Activated naive CD8-positive, alpha-beta T cell (primary cell): ENCODE results near the gene PTPRN2.

Experiments
- H3K27ac Mint-ChIP-seq: one replicate; pipeline ENCODE4 v1.8.0; 2021; ENCODE audit warnings: mixed read lengths
- H3K27me3 Mint-ChIP-seq: one replicate; pipeline ENCODE4 v1.8.0; 2021; ENCODE audit warnings: mixed read lengths
- H3K36me3 Mint-ChIP-seq: one replicate; pipeline ENCODE4 v1.8.0; 2021; ENCODE audit warnings: mixed read lengths
- H3K4me1 Mint-ChIP-seq: one replicate; pipeline ENCODE4 v1.8.0; 2021; ENCODE audit warnings: low read depth, mixed read lengths
- H3K4me3 Mint-ChIP-seq: one replicate; pipeline ENCODE4 v1.8.0; 2021; ENCODE audit warnings: mild to moderate bottlenecking, mixed read lengths
- H3K9me3 Mint-ChIP-seq: one replicate; pipeline ENCODE4 v1.8.0; 2021; ENCODE audit warnings: low read depth, mixed read lengths

Gene PTPRN2

DNA sequence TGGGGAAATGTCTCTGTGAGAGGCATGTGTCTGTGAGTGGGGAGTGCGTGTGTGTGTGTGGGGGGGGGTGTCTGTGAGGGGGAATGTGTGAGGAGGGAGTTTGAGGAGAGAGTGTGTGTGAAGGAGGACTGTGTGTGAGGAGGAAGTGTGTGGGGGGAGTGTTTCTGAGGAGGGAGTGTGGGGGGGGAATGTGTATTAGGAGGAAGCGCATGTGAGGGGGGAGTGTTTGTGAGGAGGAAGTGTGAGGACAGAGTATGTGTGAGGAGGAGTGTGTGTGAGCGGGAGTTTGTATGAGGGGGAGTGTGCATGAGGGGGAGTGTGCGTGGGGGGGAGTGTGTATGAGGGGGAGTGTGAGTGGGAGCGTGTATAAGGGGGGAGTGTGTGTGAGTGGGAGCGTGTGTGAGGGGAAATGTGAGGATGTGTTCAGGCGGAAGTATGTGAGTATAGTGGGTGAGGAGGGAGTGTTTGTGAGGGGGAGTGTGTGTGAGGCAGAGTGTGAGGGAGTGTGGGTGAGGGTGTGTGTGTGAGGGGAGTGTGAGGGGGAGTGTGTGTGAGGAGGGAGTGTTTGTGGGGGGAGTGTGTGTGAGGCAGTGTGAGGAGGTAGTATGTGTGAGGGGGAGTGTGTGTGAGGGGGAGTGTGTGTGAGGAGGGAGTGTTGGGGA lies 21.8 kb upstream of the PTPRN2 start:
- H3K9me3 Mint-ChIP-seq, result no peaks in the 10 kb centered on the region
- H3K36me3 Mint-ChIP-seq, result no peaks in the 10 kb centered on the region
- no peak overlapping the region for H3K27ac Mint-ChIP-seq
- H3K4me1 Mint-ChIP-seq, result peaks cover 4% of the 10 kb centered on the region
- H3K27me3 Mint-ChIP-seq, result no peaks in the 10 kb centered on the region
- H3K4me3 Mint-ChIP-seq, result no peak overlapping the region

- H3K36me3 Mint-ChIP-seq, result no peaks in the 10 kb centered on the region
- no peak overlapping the region for H3K27ac Mint-ChIP-seq
- H3K4me1 Mint-ChIP-seq, result peaks cover 4% of the 10 kb centered on the region
- H3K4me3 Mint-ChIP-seq, result no peak overlapping the region
- no peaks in the 10 kb centered on the region for H3K27me3 Mint-ChIP-seq
- H3K9me3 Mint-ChIP-seq, result no peaks in the 10 kb centered on the region
Observed at GRCh38 chr7:158607563-158607962, 19.9 kb upstream of the PTPRN2 start.

DNA sequence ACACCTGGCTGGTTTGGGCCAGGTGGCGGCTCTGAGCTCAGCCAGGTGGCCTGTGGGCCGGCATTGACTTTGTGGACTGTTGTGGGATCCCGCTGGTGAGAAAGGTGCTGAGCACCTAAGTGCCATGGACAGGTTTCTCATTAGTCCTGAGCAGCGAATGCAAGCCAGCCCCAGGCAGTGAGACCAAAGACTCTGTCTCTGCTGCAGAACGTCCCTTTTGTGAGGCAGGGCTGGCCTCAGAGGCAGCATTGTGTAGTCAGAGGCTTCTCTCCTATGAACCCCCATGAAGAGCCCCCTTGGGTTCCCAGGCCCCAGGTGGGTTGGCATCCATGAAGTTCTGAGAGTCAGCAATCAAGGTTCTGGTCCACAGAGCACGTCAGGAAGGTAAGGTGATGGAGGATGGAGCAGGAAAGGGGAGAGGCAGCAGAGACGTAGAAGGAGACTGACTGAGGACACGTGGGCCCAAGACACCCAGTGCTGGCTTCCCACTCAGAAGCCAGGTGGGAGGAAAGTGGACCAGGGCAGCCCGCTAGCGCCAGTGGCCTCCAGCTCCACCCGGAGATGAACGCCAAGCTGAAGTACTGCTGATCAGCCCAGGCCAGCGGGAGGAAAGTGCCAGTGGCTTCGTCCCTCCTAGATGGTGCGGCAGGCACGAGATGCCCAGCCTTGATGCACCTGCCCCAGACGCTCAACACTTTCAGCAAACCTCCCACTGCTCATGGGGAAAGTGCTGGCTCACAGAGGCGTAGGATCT lies 19.2 kb upstream of the PTPRN2 start:
- Mint-ChIP-seq H3K27me3 (no peaks in the 10 kb centered on the region), H3K4me1 (peaks cover 4% of the 10 kb centered on the region), H3K9me3 (no peaks in the 10 kb centered on the region), H3K27ac (no peak overlapping the region), H3K4me3 (no peak overlapping the region), H3K36me3 (no peaks in the 10 kb centered on the region)

- Mint-ChIP-seq H3K9me3 (no peaks in the 10 kb centered on the region), H3K4me3 (no peak overlapping the region), H3K27ac (no peak overlapping the region), H3K27me3 (no peaks in the 10 kb centered on the region), H3K4me1 (no peaks in the 10 kb centered on the region), H3K36me3 (no peaks in the 10 kb centered on the region)
Observed at GRCh38 chr7:158606129-158606528, 18.5 kb upstream of the PTPRN2 start.

DNA sequence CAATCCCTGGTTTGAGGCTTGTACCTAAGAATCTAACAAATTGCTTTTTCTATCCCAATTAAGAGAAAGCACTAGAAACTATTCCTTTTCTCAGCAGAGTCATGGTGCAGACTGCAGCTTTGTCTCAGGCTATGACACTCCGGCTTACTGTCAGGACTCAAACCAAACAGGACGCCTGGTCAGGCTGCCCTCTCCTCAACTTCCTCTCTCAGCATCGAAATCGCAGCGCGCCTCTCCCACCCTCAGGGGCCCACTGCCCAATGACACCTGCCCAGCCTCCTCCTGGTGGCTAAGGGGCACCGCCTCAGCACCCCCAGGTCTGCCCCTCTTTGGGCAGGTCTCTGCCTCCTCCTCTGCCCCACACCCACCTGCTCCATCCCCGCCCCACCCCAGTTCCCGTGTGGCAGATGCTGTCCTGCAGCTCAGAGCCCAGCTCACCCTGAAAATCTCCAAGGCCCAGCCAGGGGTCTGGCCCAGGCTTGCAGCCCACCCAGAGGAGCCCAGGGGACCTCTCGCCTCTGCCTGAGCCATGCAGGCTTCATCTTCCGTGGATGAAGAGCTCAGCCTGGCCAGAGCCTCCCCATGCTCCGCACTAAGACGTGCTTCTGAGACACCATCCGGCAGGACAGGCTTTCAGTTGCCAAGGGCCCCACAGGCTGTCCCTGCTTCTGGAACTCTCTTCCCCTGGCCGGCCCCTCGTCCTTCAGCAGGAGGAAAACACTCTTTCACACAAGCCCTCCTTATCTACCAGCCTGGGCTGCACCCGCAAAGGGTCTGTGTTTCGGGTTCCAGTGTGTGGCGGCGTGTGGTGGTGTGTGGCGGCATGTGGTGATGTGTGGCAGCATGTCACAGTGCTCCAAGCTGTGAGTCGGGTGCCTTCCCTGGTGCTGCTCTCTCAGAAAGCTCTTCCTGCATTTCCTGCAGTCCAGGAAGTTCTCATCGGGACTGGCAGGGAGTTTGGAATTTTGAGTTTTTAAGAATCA lies 16.4 kb upstream of the PTPRN2 start:
- Mint-ChIP-seq H3K4me3 (no peak overlapping the region), H3K4me1 (no peaks in the 10 kb centered on the region), H3K27me3 (no peaks in the 10 kb centered on the region), H3K36me3 (no peaks in the 10 kb centered on the region), H3K27ac (no peak overlapping the region), H3K9me3 (no peaks in the 10 kb centered on the region)

GRCh38 chr7:158602905-158603772 lies 15.5 kb upstream of the PTPRN2 start:
- Mint-ChIP-seq H3K27me3 (no peaks in the 10 kb centered on the region), H3K9me3 (no peaks in the 10 kb centered on the region), H3K4me1 (no peaks in the 10 kb centered on the region), H3K4me3 (no peak overlapping the region), H3K36me3 (no peaks in the 10 kb centered on the region), H3K27ac (no peak overlapping the region)

- no peaks in the 10 kb centered on the region for H3K4me1 Mint-ChIP-seq
Observed at GRCh38 chr7:158602041-158602440, 14.4 kb upstream of the PTPRN2 start.

DNA sequence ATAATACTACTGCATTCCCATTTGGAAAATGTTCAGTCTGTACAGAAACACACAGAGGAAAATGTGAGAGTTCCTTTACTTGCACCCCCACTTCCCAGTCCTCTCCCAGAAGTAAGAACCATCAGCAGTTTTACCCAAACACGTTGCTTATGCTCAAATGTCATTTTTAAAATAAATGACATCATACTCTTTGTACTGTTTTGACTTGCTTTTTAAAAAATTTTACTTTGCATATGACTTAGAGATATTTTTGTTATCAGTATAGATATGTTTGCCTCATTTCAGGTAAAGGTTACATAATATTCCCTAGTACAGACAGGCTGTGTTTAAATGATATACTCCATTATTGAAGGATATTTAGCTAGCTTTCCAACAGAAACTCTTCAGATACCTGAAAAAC lies 13.5 kb upstream of the PTPRN2 start:
- no peak overlapping the region for H3K27ac Mint-ChIP-seq
- H3K4me1 Mint-ChIP-seq, result no peaks in the 10 kb centered on the region
- H3K9me3 Mint-ChIP-seq, result no peaks in the 10 kb centered on the region
- H3K27me3 Mint-ChIP-seq, result no peaks in the 10 kb centered on the region
- H3K4me3 Mint-ChIP-seq, result no peak overlapping the region
- no peaks in the 10 kb centered on the region for H3K36me3 Mint-ChIP-seq

More at GRCh38 chr7:158602041-158602440, 14.4 kb upstream of the PTPRN2 start:
- Mint-ChIP-seq H3K4me3 (no peak overlapping the region), H3K27me3 (no peaks in the 10 kb centered on the region), H3K27ac (no peak overlapping the region), H3K36me3 (no peaks in the 10 kb centered on the region), H3K9me3 (no peaks in the 10 kb centered on the region)

DNA sequence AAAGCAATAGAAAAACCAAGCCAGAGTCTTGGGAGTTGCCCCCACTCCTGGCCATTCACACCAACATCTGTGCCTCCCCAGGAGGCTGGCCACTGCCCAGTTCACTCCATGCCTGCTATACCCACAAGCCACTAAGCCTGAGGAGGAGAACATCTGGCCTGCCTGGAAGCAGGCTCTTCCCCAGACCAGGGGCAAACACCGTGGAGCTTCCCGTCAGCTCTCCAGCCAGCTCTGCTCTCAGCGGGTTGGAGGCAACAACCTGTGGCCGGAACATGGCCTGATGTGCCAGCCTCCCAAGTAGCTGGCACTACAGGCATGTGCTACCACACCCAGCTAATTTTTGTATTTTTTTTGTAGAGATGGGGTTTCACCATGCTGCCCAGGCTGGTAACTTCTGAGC lies 9.1 kb upstream of the PTPRN2 start:
- Mint-ChIP-seq H3K4me3 (no peak overlapping the region), H3K9me3 (no peaks in the 10 kb centered on the region), H3K4me1 (no peaks in the 10 kb centered on the region)

GRCh38 chr7:158596309-158596708 lies 8.7 kb upstream of the PTPRN2 start:
- H3K4me3 Mint-ChIP-seq, result no peak overlapping the region
- no peaks in the 10 kb centered on the region for H3K9me3 Mint-ChIP-seq
- H3K36me3 Mint-ChIP-seq, result no peaks in the 10 kb centered on the region
- no peaks in the 10 kb centered on the region for H3K4me1 Mint-ChIP-seq
- no peaks in the 10 kb centered on the region for H3K27me3 Mint-ChIP-seq
- H3K27ac Mint-ChIP-seq, result no peak overlapping the region

More for the DNA sequence above, 9.1 kb upstream of the PTPRN2 start:
- Mint-ChIP-seq H3K36me3 (no peaks in the 10 kb centered on the region), H3K27ac (no peak overlapping the region), H3K27me3 (no peaks in the 10 kb centered on the region)

- no peaks in the 10 kb centered on the region for H3K4me1 Mint-ChIP-seq
- no peaks in the 10 kb centered on the region for H3K36me3 Mint-ChIP-seq
- no peaks in the 10 kb centered on the region for H3K27me3 Mint-ChIP-seq
- H3K4me3 Mint-ChIP-seq, result no peak overlapping the region
- no peak overlapping the region for H3K27ac Mint-ChIP-seq
- no peaks in the 10 kb centered on the region for H3K9me3 Mint-ChIP-seq
Observed at GRCh38 chr7:158595068-158595467, 7.4 kb upstream of the PTPRN2 start.

- H3K9me3 Mint-ChIP-seq, result no peaks in the 10 kb centered on the region
- H3K27ac Mint-ChIP-seq, result no peak overlapping the region
- H3K4me1 Mint-ChIP-seq, result peaks cover 4% of the 10 kb centered on the region
- H3K27me3 Mint-ChIP-seq, result no peaks in the 10 kb centered on the region
- no peaks in the 10 kb centered on the region for H3K36me3 Mint-ChIP-seq
- H3K4me3 Mint-ChIP-seq, result no peak overlapping the region
Observed at GRCh38 chr7:158592541-158592940, 4.9 kb upstream of the PTPRN2 start.

DNA sequence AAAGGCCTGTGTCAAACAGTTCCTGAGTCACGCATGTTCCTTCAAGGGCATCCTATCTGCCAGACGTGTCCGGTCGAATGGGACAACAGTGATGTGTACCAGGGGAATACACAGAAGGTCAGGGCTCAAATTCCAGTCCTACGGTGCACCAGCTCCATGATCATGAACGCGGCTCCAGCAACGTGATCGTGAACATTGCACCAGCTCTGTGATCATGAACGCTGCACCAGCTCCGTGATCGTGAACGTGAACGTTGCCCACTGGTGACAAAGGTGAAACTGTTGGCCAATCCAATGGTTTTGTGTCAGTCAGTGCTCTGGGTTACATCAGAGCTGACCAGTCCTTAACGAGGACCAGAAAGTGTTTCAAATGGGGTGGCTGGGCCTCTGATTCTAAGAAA lies 4.3 kb upstream of the PTPRN2 start:
- no peaks in the 10 kb centered on the region for H3K27me3 Mint-ChIP-seq
- H3K36me3 Mint-ChIP-seq, result no peaks in the 10 kb centered on the region
- H3K4me3 Mint-ChIP-seq, result no peak overlapping the region
- peaks cover 4% of the 10 kb centered on the region for H3K4me1 Mint-ChIP-seq
- no peaks in the 10 kb centered on the region for H3K9me3 Mint-ChIP-seq
- no peak overlapping the region for H3K27ac Mint-ChIP-seq

DNA sequence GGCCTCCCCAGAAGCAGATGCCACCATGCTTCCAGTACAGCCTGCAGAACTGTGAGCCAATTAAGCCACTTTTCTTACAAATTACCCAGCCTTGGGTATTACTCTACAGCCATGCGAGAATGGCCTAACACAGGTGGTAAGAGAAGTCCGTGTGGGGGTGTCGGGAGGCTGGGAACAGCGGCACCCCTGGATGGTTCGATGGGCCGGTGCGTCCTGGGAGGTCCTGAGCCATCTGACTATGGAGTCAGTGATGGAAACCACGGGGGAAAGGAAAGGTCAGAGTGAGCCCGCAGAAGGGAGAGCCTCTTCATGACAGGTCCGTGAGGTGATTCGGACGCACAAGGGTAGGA lies 2.5 kb upstream of the PTPRN2 start:
- peaks cover 11% of the 10 kb centered on the region for H3K4me1 Mint-ChIP-seq
- H3K4me3 Mint-ChIP-seq, result no peak overlapping the region
- H3K27me3 Mint-ChIP-seq, result peaks cover 10% of the 10 kb centered on the region
- no peak overlapping the region for H3K27ac Mint-ChIP-seq
- H3K9me3 Mint-ChIP-seq, result no peaks in the 10 kb centered on the region
- H3K36me3 Mint-ChIP-seq, result no peaks in the 10 kb centered on the region
